ENCODE results near the gene HIC2.
"Not testable (repeated sequence)": the region's sequence is repeated elsewhere in the genome, so short reads cannot be mapped to it uniquely, and the experiment has no call there.

Gene HIC2

DNA sequence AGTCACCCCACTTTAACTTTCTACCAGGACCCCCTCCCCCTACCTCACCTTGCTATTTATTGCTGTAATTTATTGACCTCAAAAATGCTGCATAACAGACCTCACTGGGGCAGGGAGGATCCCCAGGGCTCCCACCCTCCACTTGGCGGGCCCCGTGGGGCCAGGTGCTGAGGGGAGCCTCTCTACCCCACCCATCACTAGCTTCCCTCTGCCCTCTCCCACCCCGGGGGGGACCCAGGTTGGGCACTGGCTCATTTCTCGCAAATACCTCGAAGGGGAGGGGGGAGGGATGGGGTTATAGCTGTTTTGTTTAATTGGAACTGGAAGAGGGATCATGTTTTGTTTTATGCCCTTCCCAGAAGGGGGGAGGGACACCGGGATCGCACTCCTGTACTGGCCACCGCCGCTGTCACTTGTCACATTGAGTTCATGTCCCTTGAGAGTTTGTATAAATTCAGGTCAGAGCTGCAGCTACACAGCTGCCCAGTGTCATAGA, 33.7 kb downstream of the HIC2 start:
- DNase-seq, result no peak

DNA sequence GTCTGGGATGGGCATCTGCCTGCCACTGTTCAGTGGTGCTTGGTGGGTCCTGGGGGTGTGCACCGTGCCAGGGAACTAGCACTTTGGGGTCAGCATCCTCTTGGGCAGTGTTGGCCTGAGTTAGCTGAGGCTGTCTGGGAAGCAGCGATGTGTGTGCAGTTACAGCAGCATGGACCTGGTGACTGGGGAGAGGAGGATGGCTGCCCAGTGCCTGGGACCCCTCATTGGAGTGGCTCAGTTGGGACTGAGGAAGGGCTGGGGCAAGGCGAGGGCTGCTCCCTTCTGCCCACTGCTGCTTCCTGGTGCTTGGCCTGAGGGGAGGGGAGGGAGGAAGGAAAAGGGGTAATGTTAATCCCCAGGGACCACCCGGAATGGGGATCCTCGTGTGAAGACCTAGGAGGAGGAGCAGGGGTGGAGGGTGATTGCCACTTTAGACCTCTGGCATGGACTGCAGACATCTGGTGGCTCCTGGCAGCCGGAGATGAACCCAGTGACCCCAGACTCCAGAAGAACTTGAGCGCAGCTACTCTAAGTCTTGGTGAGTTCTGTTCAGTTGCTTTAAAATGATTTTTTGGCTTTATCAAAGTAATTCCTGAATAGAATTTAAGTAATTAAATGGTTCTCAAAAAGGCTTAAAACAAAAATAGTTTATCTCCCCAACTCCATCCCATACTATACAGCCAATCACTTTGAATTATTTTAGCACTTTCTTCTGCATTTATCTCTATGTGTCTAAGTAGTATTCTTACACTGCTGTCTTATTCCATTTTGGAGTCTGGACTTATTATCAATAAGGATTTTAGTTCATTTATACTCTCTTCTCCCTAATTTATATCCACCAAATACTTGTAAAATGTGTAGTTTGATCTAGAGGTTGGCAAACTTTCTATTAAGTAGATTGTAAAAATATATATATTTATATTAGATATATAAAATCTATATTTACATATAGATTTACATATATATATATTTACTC, 34.7 kb downstream of the HIC2 start:
- no peak for DNase-seq

GRCh38 chr22:21452666-21453065, 35.5 kb downstream of the HIC2 start:
- not testable (repeated sequence) for DNase-seq

GRCh38 chr22:21454998-21455333, 37.8 kb downstream of the HIC2 start:
- DNase-seq, result not testable (repeated sequence)

GRCh38 chr22:21455334-21456089, 38.3 kb downstream of the HIC2 start:
- DNase-seq, result no peak

- DNase-seq, result no peak
Measured at GRCh38 chr22:21457023-21457787, 40.0 kb downstream of the HIC2 start.

GRCh38 chr22:21462672-21463071, 45.5 kb downstream of the HIC2 start:
- DNase-seq, result not testable (repeated sequence)

DNA sequence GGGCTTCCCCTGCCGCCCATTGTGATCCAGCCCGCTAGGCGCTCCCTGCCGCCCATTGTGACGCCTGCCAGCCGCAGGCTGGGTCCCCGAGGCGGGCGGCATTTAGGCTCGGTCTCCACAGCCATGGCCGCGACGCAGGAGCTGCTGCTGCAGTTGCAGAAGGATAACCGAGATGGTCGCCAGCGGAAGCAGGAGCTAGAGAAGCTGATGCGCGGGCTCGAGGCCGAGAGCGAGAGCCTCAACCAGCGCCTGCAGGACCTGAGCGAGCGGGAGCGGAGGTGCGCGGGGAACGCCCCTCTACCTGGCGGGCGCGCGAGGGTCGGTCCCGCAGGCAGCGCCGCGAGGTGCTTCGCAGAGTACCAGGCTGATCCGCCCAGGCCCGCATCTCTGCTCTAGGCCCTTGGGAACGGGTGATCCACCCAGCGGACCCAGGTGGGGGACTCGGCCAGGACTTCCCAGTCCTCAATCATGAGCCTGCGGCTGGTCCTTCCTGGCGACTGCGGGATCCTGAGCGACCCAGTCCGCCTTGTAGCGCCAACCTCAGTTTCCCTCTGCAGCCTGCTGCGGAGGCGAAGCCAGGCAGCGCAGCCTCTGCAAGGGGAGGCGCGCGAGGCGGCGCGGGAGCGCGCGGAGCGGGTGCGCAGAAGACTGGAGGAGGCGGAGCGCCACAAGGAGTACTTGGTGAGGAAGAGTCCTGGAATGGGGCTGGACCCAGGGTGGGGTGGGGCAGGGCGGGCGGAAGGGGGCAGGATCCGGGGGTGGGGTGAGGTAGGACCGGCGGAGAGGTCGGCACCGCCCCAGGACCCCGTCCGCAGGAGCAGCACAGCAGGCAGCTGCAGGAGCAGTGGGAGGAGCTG, 50.4 kb downstream of the HIC2 start, which contains the start of gene TMEM191C:
Gene TMEM191C (plus strand): TSS at position 51 of the 857 bp plus-strand sequence. CDS start 73 bp downstream, at position 124.
- DNase-seq, result not testable (repeated sequence)

GRCh38 chr22:21468194-21469096, 51.3 kb downstream of the HIC2 start:
- not testable (repeated sequence) for DNase-seq

DNA sequence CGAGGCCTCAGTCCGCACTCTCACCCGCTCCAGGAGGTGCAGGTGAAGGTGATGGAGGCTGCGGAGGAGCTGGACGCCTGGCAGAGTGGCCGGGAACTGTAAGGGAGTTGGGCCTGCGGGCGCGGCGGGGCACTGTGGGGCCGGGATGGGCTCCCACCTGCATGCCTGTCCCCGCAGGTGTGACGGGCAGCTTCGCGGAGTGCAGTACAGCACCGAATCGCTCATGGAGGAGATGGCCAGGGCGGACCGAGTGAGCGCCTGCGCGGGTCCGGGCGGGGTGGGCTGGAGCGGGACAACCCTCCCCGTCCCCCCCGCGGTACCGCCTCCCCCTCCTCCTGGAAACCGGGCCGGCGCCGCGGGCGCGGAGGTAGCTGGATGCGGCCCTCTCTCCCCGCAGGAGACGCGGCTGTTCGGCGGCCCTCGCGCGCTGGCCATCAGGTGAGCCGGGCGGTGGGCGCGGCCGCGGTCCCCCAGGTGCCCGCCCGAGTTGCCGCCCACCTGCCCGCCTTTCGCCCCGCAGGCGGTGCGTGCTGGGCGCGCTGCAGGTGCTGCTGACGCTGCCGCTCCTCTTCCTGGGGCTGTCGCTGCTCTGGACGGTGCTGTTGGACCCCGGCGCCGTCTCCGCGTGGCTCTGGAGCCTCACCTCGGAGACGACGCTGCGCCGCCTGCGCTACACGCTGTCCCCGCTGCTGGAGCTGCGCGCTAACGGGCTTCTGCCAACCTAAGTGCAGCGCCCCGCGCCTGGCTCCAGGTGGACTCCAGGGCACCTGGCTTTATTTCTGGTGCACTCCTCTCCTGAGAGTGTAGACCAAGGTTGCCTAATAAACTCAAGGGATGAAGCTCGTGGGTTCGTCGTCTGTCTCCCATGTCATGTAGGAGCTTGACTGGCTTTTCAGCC, 52.2 kb downstream of the HIC2 start:
- not testable (repeated sequence) for DNase-seq

GRCh38 chr22:21472984-21473383, 55.8 kb downstream of the HIC2 start:
- DNase-seq, result not testable (repeated sequence)

DNA sequence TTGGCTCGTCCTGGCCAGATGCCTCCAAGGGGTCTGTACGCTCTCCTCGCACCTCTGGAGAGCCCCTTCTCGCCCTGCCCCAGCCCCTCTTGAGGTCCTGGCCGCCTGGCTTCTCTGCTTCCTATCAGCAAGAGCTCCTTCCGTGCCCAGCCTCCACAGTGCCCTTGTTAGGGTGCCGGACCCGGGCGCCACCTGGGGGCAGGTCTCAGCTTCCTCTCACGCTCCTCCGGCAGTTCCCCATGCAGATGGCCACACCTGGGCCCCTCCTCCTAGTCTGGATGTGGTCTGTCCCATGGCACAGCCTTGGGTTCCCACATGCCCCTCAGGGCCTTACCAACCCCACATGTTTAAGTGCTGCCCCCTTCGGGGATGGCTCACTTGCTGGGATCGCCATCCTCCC, 56.5 kb downstream of the HIC2 start:
- not testable (repeated sequence) for DNase-seq

- DNase-seq, result not testable (repeated sequence)
Measured at GRCh38 chr22:21484039-21484438, 66.9 kb downstream of the HIC2 start.

DNA sequence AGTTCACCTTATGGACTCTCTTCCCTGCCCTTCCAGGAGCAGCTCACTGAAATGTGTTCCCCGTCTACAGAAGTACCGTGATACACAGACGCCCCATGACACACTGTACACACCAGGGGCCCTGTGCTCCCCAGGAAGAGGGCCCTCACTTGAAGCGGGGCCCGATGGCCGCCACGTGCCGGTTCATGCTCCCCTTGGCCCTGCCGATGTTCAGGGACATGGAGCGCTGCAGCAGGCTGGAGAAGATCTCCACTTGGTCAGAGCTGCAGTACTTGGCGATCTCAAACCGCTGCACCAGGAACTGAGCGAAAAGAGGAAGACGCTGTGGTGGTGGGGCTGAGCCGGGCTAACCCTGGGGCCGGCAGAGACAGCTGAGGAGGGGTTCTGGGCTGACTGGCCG, 70.6 kb downstream of the HIC2 start:
- not testable (repeated sequence) for DNase-seq

GRCh38 chr22:21489149-21489680, 72.0 kb downstream of the HIC2 start:
- DNase-seq, result not testable (repeated sequence)

DNA sequence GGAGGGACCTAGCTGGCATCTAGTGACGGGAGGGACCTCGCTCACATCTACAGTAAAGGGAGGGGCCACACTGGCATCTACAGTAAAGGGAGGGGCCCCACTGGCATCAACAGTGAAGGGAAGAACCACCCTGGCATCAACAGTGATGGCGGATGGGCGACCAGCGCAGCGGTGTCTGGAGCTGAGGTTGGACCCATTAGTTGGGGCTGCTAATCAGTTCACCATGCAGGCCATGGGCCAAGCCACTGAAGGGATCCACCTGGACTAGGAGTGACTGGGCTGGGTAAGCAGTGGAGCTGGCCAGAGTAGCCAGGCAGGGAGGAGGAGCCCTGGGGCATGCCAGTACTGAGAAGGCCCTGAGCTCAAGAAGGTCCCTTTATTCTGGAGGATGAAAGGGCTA, 73.4 kb downstream of the HIC2 start:
- not testable (repeated sequence) for DNase-seq

DNA sequence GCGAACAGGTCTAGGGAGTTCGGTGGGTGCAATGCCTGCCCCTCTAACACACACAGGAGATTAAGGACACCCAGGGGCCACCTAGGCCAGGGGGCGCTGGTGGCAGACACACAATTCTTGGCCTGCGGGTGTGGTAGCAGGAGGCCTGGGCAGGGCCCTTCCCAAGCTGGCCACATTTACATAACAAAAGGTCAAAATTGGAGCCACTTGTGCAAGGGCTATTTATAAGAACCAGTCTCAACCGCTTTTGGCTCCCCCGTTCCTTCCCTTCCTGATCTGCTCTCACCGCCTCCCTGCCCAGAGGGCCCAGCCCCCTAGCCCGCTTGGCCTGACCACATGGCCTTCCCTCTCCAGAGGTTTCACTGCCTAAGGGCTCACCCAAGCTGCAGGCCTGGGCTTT, 75.1 kb downstream of the HIC2 start:
- DNase-seq, result not testable (repeated sequence)

- DNase-seq, result not testable (repeated sequence)
Measured at GRCh38 chr22:21493789-21494782, 76.9 kb downstream of the HIC2 start.
